GM18519 (cell line): ENCODE measurements around the gene AMFR.

Experiments used
- ATAC-seq: cut with Tn5 transposase; IDR thresholded peaks from one replicate; pipeline ENCODE4 v1.9.1; 2021; ENCODE audit warnings: mild to moderate bottlenecking, moderate library complexity; ENCODE audit not compliant: unreplicated experiment, low FRiP score

AMFR gene

DNA sequence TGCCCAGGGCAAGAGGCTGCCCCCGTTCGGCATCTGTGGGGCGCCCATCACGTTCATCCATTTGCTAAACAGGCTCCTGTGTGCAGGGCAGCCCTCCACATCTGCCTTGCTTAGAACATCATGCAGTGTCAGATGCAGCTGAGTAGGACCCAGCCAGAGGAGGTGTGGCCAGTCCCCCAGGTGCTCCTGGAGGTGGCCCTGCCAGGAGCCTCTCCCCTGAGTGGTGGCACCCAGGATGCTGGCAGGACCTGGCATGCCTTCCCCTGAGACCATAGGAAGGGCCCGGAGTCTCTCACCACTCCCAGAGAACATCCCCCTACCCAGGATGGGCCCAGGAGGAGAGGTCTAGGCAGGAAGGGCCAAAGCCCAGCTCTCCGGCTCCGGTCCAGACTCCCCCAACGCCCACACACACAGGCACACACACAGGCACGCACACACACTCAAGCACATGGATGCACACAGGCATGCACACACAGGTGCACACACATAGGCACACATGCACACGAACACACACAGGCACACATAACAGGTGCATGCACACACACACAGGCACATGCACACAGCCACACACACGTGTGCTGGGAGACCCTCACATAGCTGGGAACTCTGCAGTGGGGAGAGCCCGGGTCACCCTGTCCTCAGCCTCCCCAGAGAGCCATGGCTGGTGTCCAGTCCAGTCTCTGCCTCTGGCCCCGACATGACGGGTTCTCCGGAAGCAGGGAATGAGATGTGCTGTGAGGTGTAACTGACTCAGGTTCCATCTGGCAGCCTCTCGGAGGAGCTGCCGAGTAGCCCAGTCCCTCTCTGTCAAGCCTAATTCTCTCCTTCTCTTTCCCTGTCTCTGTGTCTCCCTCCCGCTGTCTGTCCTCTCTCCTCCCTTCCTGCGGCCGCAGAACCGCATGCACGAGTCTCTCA is 74.6 kb downstream of the AMFR start:
- no peak for ATAC-seq

DNA sequence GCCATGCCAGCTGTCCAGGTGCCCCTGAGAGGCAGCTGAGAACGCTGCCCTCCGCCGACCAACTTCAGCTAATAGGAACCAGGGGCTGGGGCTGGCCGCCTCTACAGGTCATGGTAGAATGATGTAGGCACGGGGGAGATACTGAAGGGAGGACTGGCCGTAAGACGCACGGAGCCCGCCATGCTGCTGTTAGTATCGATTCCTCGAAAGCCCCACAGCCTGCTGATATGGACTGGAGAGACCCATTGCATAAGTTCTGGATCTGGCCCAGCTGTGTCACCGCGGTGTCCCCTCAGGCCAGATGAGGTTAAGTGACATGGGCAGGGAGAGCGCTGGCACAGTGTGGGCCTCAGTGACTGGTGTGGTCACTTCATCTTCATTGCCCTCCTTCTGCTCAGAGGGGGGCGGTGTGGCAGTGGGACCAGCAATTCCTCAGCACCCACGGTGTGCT is 75.6 kb downstream of the AMFR start:
- ATAC-seq: no peak

DNA sequence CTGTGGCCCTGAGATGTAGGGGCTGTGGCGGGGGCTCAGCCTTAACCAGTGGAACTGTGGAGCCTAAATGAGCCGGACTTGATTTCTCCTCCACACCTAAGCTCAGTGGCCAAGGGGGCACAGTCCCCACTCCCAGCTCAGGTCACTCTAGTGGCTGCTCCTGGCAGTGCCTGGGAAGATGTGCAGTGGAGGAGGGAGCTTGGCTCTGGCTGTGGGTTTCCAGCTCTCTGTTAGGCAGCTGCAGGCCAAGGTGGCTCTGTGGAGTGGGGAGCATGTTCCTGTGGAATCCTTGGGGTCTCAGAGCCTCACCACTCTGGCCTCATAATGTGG is 76.3 kb downstream of the AMFR start:
- no peak for ATAC-seq

GRCh38 chr16:56348168-56349085 is 76.9 kb downstream of the AMFR start:
- ATAC-seq: no peak

DNA sequence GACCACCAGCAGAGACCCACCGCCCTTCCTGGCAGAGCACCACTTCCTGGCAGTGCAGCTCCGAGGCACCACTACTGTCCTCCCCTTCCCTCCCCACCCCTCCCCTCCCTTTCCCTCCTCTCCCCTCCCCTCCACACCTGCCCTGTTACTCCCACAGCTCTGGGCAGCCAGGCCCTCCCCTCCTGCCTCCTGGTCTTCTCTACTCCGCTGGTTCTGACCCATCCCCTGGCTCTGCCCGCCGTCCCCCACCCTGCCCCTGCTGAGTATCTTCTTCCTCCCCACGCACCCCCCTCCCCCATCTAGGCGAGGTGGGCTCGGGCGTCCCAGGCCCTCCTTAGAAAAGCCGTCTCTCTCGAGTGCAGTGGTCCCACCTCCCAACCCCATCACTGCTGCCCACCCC is 77.7 kb downstream of the AMFR start:
- ATAC-seq: no peak

GRCh38 chr16:56347166-56347565 is 78.2 kb downstream of the AMFR start:
- ATAC-seq: no peak

DNA sequence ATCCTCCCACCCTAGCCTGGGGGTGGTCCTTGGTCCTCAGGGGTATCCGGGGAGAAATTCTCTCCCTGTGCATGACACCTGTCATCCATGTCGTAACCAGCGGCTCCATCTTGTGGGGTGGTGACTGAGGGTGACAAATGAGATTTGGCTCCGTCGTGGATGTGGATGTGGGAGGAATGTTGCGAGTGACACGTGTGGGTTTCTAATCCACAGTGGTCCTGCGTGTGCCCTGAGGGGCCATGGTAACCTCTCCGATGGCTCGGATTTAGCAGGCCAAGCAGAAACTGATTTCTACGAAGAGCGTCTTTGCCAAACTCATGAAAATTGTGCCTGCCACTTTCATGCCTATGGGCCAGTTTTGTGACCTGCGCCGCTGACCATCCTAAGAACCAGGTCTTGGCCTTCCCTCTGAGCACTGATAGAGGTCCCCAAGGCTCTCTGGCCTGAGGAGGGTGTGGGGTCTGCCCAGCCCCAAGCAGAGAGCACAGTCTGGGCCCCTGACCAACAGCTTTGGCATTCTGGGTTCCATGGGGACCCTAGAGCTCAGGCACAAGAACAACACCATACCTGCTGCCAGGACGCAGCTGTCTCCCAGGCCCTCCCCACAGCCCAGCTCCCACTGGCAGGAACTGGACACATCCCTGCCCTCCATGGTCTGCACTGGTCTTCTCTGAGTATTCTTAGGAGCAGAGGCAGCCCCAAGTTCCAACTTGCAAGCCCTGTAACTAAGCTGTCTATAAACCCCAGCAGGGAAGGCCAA is 79.0 kb downstream of the AMFR start:
- ATAC-seq: no peak

DNA sequence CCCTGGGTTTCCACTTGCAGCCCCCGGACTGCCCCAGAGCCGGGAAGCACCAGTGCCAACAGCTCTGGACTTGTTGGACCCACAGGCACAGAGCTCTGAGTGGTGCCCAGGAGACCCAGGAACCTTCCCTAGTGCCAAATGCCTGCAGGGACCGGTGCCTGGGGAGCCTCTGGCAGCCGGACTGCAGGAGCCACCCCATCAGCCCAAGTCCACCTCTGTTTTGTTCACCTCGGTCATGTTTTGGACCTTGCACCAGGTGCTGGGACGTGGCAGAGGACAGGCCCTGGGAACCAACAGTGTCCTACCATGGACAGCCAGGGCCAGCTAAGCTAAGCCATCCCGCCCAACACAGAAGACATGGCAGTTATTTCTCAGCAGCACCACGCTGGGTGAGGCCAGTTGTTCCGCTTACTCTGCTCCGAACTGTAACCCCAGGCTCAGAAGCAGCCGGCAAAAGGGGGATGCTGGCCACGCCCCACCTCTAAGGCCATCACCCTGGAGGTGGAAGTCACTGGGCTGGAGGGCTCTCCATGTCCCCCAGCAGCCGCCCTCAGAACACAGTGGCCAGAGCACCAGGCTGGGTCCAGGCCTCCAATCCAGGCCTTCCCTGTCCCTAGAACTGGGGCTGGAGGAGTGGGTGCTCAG is 79.8 kb downstream of the AMFR start:
- no peak for ATAC-seq

DNA sequence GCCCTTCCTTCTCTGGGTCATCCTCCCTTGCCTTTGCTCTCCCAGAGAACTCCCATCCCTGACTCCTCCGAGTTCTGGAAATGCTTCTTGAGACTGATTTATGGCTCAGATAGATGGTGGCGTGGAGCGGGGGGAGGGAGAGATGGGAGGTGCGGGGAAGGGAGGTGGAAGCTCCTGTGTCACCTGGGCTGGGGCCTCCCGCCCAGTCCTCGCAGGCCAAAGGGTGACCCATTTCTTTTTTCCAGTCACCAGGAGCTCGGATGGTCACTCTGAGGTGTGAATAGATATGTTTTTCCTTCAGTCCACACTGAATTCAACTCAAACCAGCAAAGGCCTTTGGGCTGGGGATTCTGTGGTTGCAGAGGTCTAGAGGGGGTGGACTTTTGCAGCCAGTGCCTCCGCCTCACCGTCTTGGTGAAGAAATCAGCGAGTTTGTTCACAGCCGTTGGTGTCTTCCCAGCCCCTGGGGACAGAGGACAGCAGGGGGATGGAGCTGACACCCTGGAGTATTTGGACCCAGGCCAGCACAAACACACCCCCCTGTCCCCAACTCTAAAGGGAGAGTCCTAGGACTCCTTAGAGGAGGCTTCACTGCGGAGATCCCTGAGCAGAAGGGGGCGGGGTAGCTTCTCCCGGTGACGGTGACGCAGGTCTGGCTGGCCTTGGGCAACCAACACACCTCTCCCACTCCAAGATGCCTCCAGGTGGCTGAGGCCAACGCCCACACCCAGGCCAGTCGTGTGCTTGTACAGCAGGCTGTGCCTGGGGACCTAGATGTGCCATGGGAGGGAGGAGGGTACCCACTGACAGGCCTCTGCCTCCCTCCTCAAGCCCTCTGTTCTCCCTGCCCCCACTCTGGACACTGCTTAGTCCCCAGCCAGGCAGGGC is 80.6 kb downstream of the AMFR start:
- no peak for ATAC-seq

DNA sequence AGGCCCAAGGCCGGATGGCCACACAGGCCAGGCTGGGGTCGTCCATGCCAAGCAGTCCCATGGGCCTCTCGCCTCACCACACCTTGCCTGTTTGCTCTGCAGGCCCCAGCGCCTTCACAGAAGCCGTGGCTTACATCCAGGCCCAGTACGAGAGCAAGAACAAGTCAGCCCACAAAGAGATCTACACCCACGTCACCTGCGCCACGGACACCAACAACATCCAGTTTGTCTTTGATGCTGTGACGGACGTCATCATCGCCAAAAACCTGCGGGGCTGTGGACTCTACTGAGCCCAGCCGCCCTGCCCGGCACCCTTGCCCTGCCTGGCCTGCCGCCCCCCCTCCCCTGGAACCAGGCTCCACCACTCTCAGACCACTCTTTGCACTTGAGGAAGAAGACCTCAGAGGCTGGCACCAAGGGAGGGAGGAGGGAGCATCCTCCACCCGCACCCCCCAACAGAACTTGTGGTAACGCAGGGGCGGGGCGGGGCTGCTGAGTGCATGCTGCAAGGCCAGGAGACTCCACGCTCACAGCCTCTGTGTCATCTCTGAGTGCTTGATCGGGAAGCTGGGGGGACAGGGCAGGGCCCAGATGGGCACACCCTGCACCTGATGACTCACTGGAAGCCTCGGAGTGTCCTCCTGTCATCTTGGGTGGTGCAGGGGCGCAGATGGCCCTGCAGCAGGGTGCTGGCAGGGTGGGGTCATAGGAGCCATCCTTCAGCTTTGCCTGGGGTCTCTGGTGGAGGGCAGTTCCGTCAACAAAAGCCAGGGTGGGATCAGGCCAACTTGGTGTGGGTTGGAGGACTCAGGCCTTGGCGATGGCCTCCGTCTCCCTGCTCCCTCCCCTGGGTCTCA is 81.5 kb downstream of the AMFR start:
- no peak for ATAC-seq

DNA sequence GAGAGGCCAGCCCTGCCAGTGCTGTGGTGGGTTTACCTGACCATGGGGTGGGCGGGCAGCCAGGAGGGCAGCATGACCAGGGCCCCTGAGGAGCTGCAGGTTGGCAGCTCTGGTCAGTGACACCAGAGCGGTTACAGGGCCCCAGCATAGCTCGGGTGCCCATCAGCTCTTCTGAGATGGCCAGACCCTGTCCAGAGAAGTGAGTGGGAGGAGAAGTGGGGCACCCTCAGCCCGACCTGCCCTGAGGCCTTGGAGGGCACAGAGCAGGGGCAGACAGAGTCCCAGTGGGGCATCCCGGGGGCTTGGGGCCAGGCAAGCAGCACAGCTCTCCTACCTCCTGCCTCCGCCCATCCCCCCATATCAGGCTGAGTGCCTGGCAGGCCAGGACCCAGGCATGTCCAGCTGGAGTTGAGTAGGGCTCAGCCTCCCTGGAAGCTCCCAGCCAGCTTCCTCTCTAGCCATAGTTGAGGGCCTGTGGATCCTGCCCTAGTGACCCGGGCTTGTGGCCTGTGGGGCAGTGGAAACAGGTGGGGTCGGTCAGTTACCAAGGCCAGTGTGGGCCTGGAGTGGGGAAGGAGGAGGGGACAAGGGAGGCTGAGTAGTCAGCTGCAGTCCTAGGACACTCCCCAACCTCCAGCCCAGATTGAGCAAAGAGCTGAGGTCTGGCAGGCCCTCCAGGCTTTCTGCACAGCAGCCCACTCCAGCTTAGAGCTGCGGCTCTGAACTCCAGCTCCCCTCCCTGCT is 83.5 kb downstream of the AMFR start:
- ATAC-seq: no peak

- ATAC-seq: no peak
These were observed 84.4 kb downstream of the AMFR start for GRCh38 chr16:56340864-56341365.

DNA sequence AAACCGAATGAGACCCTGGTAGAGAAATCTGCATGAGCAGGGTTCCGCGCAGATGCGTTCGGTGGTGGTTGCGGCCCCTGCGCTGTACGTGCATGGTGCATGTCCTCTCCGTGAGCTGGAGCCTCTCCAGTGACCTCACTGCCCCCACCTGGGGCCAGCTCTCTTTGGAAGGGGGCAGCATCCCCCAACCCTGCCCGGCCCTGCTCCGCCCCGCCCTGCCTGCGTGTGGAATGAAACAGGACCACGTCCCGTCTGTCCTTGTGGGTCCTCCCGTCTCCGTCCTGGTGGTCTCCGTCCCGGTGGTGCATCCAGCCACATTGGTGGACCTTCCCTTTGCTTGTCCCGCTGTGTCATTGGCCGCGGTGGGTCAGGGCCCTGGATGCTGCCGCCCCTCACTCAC is 84.9 kb downstream of the AMFR start:
- ATAC-seq: no peak

DNA sequence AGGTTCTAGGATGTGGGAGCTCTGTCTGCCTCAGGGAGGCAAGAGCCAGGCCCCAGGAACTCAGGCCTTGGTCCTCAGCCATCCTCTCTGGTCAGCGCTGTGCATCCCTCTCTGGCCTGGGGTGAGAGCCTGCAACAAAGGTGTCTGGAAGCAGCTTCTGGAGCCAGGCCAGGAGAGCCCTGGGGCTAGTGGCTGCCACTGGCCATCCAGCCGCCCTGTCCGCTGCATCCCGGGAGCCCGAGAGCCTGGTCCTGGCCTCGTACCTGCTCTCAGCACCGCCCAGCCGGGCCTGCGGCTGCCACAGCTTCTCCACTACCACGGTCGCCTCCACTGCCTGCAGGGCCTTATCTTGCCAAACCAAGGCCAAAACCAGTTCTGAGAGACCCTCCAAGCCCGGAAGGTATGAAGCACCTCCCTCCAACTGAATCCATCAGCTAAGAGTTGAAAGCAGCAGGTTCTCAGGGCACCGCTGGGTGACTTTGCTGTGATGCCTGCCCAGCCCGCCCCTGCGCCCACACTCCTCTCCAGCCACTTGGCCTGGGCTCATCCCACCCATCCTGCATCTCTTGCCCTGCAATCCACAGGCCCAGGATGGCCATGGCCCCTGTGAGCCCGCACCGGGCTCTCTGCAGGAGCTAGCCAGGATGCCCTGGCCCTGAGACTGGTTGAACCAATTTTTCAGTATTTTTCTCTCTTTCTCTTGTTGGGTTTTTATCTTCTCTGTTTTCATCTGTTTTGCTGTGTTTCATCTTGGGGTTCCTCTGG is 85.7 kb downstream of the AMFR start:
- ATAC-seq: no peak

- ATAC-seq: no peak
These were observed 86.6 kb downstream of the AMFR start for GRCh38 chr16:56338566-56339318.

DNA sequence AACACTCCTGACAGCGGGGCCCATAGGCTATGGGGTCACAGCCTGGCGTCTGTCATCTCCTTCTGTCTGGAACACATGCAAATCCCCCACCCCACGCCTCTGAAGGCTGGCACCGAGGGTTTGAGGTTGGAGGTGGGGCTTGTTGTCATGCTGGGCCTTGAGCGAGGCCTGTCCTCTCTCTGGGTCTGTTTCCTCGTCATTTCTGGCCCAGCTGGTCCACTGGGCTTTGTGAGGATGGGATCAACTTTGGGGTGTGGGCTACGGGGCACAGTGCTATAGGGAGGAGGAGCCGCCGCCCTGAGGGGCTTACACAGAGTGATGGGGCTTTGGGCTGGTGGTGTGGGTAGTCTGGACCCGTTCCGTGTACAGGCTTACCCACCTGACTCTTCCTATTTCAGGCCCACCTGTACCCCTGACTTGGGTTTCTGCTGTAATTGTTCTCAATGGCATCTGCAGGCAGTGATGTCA is 87.5 kb downstream of the AMFR start:
- no peak for ATAC-seq
